GM13976 (cell line): Measurements from ENCODE around the gene TEX11.
"Not testable (repeated sequence)": the region's sequence is repeated elsewhere in the genome, so short reads cannot be mapped to it uniquely, and the experiment has no call there.

ENCODE experiments used
- DNase-seq: peaks from one replicate; pipeline ENCODE4 v3.0.0; 2012; ENCODE audit warnings: low spot score
- CTCF ChIP-seq: IDR thresholded peaks from 2 replicates; pipeline ENCODE4 v1.5.1; 2012; ENCODE audit warnings: borderline replicate concordance, mild to moderate bottlenecking; ENCODE audit not compliant: insufficient read depth; ENCODE audit errors: extremely low read depth, missing control alignments, control extremely low read depth
- in situ Hi-C: fragments of 300-500 bp; cut with MboI; formaldehyde crosslinking; loops from one replicate; pipeline ENCODE4 v1.12.0; 2022; ENCODE audit warnings: low sequenced_read_pairs, mixed read lengths, inconsistent platforms; ENCODE audit not compliant: unreplicated experiment

The TEX11 gene

GRCh38 chrX:70907900-70908299 is 611 bp downstream of the TEX11 start:
- no peak for DNase-seq
- in situ Hi-C loops = no loop called here
- no peak for TF ChIP-seq CTCF

- DNase-seq = no peak
- no peak for TF ChIP-seq CTCF
- in situ Hi-C loops = no loop called here
These were observed 7.0 kb downstream of the TEX11 start for GRCh38 chrX:70901465-70901864.

- in situ Hi-C loops, DNase-seq: not testable (repeated sequence)
These were observed 18.1 kb downstream of the TEX11 start for GRCh38 chrX:70890441-70890840.

- in situ Hi-C loops = no loop called here
- DNase-seq = no peak
- TF ChIP-seq CTCF = no peak
These were observed 29.6 kb downstream of the TEX11 start for GRCh38 chrX:70878902-70879301.

GRCh38 chrX:70852294-70852693 is 56.2 kb downstream of the TEX11 start:
- no peak for TF ChIP-seq CTCF
- in situ Hi-C loops = no loop called here
- no peak for DNase-seq

- in situ Hi-C loops, DNase-seq: not testable (repeated sequence)
These were observed 64.4 kb downstream of the TEX11 start for GRCh38 chrX:70844081-70844480.

- DNase-seq, in situ Hi-C loops: not testable (repeated sequence)
These were observed 64.9 kb downstream of the TEX11 start for GRCh38 chrX:70843620-70844019.

GRCh38 chrX:70834589-70834988 is 73.9 kb downstream of the TEX11 start:
- in situ Hi-C loops = no loop called here
- no peak for DNase-seq
- no peak for TF ChIP-seq CTCF

GRCh38 chrX:70826715-70827114 is 81.8 kb downstream of the TEX11 start:
- TF ChIP-seq CTCF = no peak
- no peak for DNase-seq

More at GRCh38 chrX:70826715-70827114, 81.8 kb downstream of the TEX11 start:
- in situ Hi-C loops = no loop called here
